Measurements from ENCODE around the gene AURKB.
A peak's percentile ranks its signal among the peaks of the same experiment; 100 is the strongest.

AURKB gene

GRCh38 chr17:8155231-8155995 is 55.0 kb downstream of the AURKB start:
- TF ChIP-seq MYC (IDR thresholded peaks at IDR 0.05; ENCODE audit: low read depth, low read length) (no peak), MAX (IDR thresholded peaks at IDR 0.05; ENCODE audit: low read depth, low read length) (no peak), POLR2A (IDR thresholded peaks at IDR 0.05; ENCODE audit: extremely low read depth, insufficient read length) (no peak), CTCF (IDR thresholded peaks at IDR 0.05; ENCODE audit: low read depth, low read length) (no peak)
- H3K4me3 ChIP-seq (ENCODE audit: low read depth, low read length) = peak overlapping the region; percentile 59
- no peak for DNase-seq (ENCODE audit: low read depth)

All from NB4 (cell line).